K562 (cell line): ENCODE measurements around the gene LYVE1.

Source experiments
- DMBX1 ChIP-seq: fragments of 250-450 bp; sonication (Bioruptor Pico); IDR thresholded peaks from 2 replicates; pipeline ENCODE4 v1.8.0; 2022; ENCODE audit warnings: inconsistent platforms, mild to moderate bottlenecking, moderate library complexity, borderline replicate concordance
- EP300 ChIP-seq: IDR thresholded peaks from 2 replicates; pipeline ENCODE4 v1.6.1; 2012; ENCODE audit warnings: low read length, improper control_type of control experiment
- JUND ChIP-seq, 2 experiments: IDR thresholded peaks; 2 replicates in 1 of 2; 3 replicates in 1 of 2; pipeline ENCODE4 v1.6.1; 2011; ENCODE audit warnings: borderline replicate concordance in 2 of 2, low read depth in 2 of 2, low read length in 2 of 2, improper control_type of control experiment in 1 of 2, missing biosample characterization in 1 of 2, missing genetic modification characterization in 1 of 2, missing genetic modification reagents in 1 of 2
- KAT2B ChIP-seq: IDR thresholded peaks from one replicate; pipeline ENCODE4 v1.6.1; 2012; ENCODE audit warnings: low read depth, mild to moderate bottlenecking, control low read depth, inconsistent platforms, low read length, moderate library complexity
- NRF1 ChIP-seq, 2 experiments: fragments of 450-650 bp; IDR thresholded peaks in 1 of 2; conservative IDR thresholded peaks in 1 of 2; 2 replicates each; pipeline ENCODE4 v1.6.1; 2014; ENCODE audit warnings: mild to moderate bottlenecking in 2 of 2
- POLR2A ChIP-seq: fragments of 450-650 bp; conservative IDR thresholded peaks from 2 replicates; pipeline ENCODE4 v1.6.1; 2016
- SLC30A9 ChIP-seq: fragments of 250-450 bp; sonication (Bioruptor Pico); IDR thresholded peaks from 2 replicates; pipeline ENCODE4 v1.8.0; 2022; ENCODE audit warnings: mild to moderate bottlenecking, moderate library complexity
- TCF7 ChIP-seq: sonication (generic); IDR thresholded peaks from 2 replicates; pipeline ENCODE4 v1.6.1; 2016; ENCODE audit warnings: antibody characterized with exemption, borderline replicate concordance
- TF ChIP-seq, protein P1 (sequence below), 3 experiments: IDR thresholded peaks in 2 of 3; conservative IDR thresholded peaks in 1 of 3; 2 replicates each; pipeline ENCODE4 v1.5.1; 2011 to 2012; ENCODE audit warnings: low read length in 3 of 3, mild to moderate bottlenecking in 3 of 3, control low read depth in 2 of 3, improper control_type of control experiment in 1 of 3, inconsistent platforms in 1 of 3, low read depth in 1 of 3, mixed read lengths in 1 of 3, moderate library complexity in 1 of 3; ENCODE audit not compliant: insufficient read depth in 2 of 3
- TF ChIP-seq, protein P2 (sequence below): fragments of 250-450 bp; sonication (Bioruptor Pico); IDR thresholded peaks from 2 replicates; pipeline ENCODE4 v1.8.0; 2021; ENCODE audit warnings: mild to moderate bottlenecking, moderate library complexity
- TF ChIP-seq, protein P3 (sequence below), 2 experiments: fragments of 450-650 bp; formaldehyde crosslinking in 1 of 2; IDR thresholded peaks; 2 replicates each; pipeline versions ENCODE4 v1.4.0 to v1.6.1; 2014 to 2020; ENCODE audit warnings: mild to moderate bottlenecking in 2 of 2, borderline replicate concordance in 1 of 2, low read depth in 1 of 2
- TF ChIP-seq, protein P4 (sequence below): fragments of 250-450 bp; sonication (Bioruptor Pico); IDR thresholded peaks from 2 replicates; pipeline ENCODE4 v1.8.0; 2021; ENCODE audit warnings: moderate library complexity, mild to moderate bottlenecking, inconsistent platforms
- TF ChIP-seq, protein P5 (sequence below): sonication (generic); formaldehyde crosslinking; IDR thresholded peaks from 2 replicates; pipeline ENCODE4 v1.8.1; 2023; ENCODE audit warnings: mild to moderate bottlenecking, missing genetic modification reagents

DNA sequence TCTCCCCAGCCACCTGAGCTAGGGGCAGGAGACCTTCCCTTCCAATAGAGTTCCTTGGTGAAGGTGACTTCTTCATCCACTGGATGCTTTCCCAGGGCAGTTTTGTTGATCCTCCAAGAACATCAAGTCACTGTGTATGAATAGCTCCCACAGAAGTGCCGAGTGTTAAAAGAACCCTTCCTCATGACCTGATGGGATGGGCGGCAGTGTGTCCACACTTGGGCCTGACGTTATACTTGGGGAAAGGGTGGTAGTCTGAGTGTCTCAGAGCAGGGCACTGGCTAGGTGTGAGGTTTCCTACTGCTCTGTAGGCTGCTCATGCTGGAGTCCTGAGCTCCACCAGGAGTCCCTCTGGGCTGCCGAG, 7.6 kb upstream of the LYVE1 start:
- TF ChIP-seq JUND (IDR thresholded peaks at IDR 0.05; ENCODE audit: borderline replicate concordance, low read depth, low read length) (no peak), JUND (tag; IDR thresholded peaks at IDR 0.05; ENCODE audit: borderline replicate concordance, low read depth, low read length) (no peak), KAT2B (no peak), NRF1 (conservative IDR thresholded peaks at IDR 0.05 in 1 of 2, IDR thresholded peaks at IDR 0.05 in 1 of 2) (no peak), TCF7 (no peak), EP300 (no peak), DMBX1 (no peak), POLR2A (no peak), SLC30A9 (CRISPR knock-in tag) (no peak)
- TF ChIP-seq, protein P1, sequence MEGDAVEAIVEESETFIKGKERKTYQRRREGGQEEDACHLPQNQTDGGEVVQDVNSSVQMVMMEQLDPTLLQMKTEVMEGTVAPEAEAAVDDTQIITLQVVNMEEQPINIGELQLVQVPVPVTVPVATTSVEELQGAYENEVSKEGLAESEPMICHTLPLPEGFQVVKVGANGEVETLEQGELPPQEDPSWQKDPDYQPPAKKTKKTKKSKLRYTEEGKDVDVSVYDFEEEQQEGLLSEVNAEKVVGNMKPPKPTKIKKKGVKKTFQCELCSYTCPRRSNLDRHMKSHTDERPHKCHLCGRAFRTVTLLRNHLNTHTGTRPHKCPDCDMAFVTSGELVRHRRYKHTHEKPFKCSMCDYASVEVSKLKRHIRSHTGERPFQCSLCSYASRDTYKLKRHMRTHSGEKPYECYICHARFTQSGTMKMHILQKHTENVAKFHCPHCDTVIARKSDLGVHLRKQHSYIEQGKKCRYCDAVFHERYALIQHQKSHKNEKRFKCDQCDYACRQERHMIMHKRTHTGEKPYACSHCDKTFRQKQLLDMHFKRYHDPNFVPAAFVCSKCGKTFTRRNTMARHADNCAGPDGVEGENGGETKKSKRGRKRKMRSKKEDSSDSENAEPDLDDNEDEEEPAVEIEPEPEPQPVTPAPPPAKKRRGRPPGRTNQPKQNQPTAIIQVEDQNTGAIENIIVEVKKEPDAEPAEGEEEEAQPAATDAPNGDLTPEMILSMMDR (IDR thresholded peaks at IDR 0.05 in 2 of 3, conservative IDR thresholded peaks at IDR 0.05 in 1 of 3; ENCODE audit: insufficient read depth in 2 of 3, low read depth in 1 of 3, low read length in 3 of 3): no peak
- TF ChIP-seq, protein P2, sequence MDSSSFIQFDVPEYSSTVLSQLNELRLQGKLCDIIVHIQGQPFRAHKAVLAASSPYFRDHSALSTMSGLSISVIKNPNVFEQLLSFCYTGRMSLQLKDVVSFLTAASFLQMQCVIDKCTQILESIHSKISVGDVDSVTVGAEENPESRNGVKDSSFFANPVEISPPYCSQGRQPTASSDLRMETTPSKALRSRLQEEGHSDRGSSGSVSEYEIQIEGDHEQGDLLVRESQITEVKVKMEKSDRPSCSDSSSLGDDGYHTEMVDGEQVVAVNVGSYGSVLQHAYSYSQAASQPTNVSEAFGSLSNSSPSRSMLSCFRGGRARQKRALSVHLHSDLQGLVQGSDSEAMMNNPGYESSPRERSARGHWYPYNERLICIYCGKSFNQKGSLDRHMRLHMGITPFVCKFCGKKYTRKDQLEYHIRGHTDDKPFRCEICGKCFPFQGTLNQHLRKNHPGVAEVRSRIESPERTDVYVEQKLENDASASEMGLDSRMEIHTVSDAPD: no peak
- TF ChIP-seq, protein P3, sequence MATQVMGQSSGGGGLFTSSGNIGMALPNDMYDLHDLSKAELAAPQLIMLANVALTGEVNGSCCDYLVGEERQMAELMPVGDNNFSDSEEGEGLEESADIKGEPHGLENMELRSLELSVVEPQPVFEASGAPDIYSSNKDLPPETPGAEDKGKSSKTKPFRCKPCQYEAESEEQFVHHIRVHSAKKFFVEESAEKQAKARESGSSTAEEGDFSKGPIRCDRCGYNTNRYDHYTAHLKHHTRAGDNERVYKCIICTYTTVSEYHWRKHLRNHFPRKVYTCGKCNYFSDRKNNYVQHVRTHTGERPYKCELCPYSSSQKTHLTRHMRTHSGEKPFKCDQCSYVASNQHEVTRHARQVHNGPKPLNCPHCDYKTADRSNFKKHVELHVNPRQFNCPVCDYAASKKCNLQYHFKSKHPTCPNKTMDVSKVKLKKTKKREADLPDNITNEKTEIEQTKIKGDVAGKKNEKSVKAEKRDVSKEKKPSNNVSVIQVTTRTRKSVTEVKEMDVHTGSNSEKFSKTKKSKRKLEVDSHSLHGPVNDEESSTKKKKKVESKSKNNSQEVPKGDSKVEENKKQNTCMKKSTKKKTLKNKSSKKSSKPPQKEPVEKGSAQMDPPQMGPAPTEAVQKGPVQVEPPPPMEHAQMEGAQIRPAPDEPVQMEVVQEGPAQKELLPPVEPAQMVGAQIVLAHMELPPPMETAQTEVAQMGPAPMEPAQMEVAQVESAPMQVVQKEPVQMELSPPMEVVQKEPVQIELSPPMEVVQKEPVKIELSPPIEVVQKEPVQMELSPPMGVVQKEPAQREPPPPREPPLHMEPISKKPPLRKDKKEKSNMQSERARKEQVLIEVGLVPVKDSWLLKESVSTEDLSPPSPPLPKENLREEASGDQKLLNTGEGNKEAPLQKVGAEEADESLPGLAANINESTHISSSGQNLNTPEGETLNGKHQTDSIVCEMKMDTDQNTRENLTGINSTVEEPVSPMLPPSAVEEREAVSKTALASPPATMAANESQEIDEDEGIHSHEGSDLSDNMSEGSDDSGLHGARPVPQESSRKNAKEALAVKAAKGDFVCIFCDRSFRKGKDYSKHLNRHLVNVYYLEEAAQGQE (IDR thresholded peaks at IDR 0.05; ENCODE audit: borderline replicate concordance): no peak
- TF ChIP-seq, protein P3 (CRISPR knock-in tag; IDR thresholded peaks at IDR 0.05; ENCODE audit: low read depth): no peak
- TF ChIP-seq, protein P4, sequence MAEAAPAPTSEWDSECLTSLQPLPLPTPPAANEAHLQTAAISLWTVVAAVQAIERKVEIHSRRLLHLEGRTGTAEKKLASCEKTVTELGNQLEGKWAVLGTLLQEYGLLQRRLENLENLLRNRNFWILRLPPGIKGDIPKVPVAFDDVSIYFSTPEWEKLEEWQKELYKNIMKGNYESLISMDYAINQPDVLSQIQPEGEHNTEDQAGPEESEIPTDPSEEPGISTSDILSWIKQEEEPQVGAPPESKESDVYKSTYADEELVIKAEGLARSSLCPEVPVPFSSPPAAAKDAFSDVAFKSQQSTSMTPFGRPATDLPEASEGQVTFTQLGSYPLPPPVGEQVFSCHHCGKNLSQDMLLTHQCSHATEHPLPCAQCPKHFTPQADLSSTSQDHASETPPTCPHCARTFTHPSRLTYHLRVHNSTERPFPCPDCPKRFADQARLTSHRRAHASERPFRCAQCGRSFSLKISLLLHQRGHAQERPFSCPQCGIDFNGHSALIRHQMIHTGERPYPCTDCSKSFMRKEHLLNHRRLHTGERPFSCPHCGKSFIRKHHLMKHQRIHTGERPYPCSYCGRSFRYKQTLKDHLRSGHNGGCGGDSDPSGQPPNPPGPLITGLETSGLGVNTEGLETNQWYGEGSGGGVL (CRISPR knock-in tag): no peak
- TF ChIP-seq, protein P5, sequence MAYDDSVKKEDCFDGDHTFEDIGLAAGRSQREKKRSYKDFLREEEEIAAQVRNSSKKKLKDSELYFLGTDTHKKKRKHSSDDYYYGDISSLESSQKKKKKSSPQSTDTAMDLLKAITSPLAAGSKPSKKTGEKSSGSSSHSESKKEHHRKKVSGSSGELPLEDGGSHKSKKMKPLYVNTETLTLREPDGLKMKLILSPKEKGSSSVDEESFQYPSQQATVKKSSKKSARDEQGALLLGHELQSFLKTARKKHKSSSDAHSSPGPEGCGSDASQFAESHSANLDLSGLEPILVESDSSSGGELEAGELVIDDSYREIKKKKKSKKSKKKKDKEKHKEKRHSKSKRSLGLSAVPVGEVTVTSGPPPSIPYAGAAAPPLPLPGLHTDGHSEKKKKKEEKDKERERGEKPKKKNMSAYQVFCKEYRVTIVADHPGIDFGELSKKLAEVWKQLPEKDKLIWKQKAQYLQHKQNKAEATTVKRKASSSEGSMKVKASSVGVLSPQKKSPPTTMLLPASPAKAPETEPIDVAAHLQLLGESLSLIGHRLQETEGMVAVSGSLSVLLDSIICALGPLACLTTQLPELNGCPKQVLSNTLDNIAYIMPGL (CRISPR knock-in tag): no peak
